HepG2 (cell line): Measurements from ENCODE around the gene SHLD1. TPM values are rescaled to one million over a fixed set of nuclear protein-coding genes. Genes with fewer than 3 reads are reported as not detected.

Source experiments
- ATAC-seq: fragments of 200-7000 bp; cut with Tn5 transposase; 3 replicates; pipeline ENCODE4 v1.9.1; 2020; ENCODE audit warnings: mild to moderate bottlenecking, moderate library complexity
- BruUV-seq: library from RNA; stranded (reverse); fragments of 400-500 nt; replicated peaks from 2 replicates; lab custom pipeline; 2021; lab: Mats Ljungman, UMichigan
- CTCF ChIA-PET: fragments of 300-600 bp; formaldehyde crosslinking; extraction: SDS; loops from one replicate; lab custom pipeline; 2021; ENCODE audit warnings: low total read pairs, inconsistent platforms, low intra/inter-chr PET ratio; lab: Yijun Ruan, JAX
- POLR2A ChIA-PET: fragments of 350-600 bp; sonication (Branson Sonifier 250); formaldehyde crosslinking; loops from one replicate; lab custom pipeline; 2020; ENCODE audit warnings: antibody characterized with exemption, inconsistent platforms; lab: Yijun Ruan, JAX
- DNase-seq: peaks from one replicate; pipeline ENCODE4 v3.0.0-alpha.2; 2015; ENCODE audit warnings: low spot score
- FAIRE-seq: peaks from 3 replicates; lab custom pipeline; 2011; peaks lifted over from hg19 to GRCh38; lab: Jason Lieb, UNC
- H2AFZ ChIP-seq: one replicate; pipeline ENCODE4 v1.6.1; 2011; ENCODE audit warnings: low read length, inconsistent platforms
- H3K27ac ChIP-seq: fragments of 300-600 bp; 3 replicates; pipeline ENCODE4 v1.8.0; 2011; ENCODE audit warnings: mixed run types, mild to moderate bottlenecking, mixed read lengths, low read length, inconsistent platforms; ENCODE audit not compliant: insufficient read depth; ENCODE audit errors: extremely low read length
- H3K27me3 ChIP-seq, 2 experiments: fragments of 200-600 bp in 1 of 2; 2 replicates in 1 of 2; 3 replicates in 1 of 2; pipeline versions ENCODE4 v1.6.0 to v1.8.0; 2011; ENCODE audit warnings: low read length in 2 of 2, mild to moderate bottlenecking in 2 of 2, moderate library complexity in 2 of 2, inconsistent platforms in 1 of 2; ENCODE audit not compliant: insufficient read depth in 2 of 2, control insufficient read depth in 1 of 2
- H3K36me3 ChIP-seq, 2 experiments: fragments of 200-600 bp in 1 of 2; replicated peaks in 1 of 2; 2 replicates in 1 of 2; 3 replicates in 1 of 2; pipeline versions ENCODE4 v1.5.1 to v1.8.0; 2011; ENCODE audit warnings: low read length in 2 of 2, inconsistent platforms in 1 of 2; ENCODE audit not compliant: insufficient read depth in 2 of 2, control insufficient read depth in 1 of 2
- H3K4me1 ChIP-seq: 2 replicates; pipeline ENCODE4 v1.5.1; 2012; ENCODE audit warnings: low read length, inconsistent platforms; ENCODE audit not compliant: insufficient read depth
- H3K4me2 ChIP-seq: 2 replicates; pipeline ENCODE4 v1.6.0; 2011; ENCODE audit warnings: low read depth, low read length, inconsistent platforms
- H3K4me3 ChIP-seq, 3 experiments: fragments of 200-600 bp in 1 of 3; sonication (generic), shearing (Covaris generic) in 1 of 3; replicated peaks in 1 of 3; 2 replicates each; pipeline ENCODE4 v1.5.1; 2011 to 2016; ENCODE audit warnings: low read length in 3 of 3, inconsistent platforms in 2 of 3, low read depth in 2 of 3, mild to moderate bottlenecking in 2 of 3, control low read depth in 1 of 3, mixed read lengths in 1 of 3; ENCODE audit not compliant: insufficient read depth in 1 of 3
- H3K79me2 ChIP-seq: one replicate; pipeline ENCODE4 v1.6.1; 2011; ENCODE audit warnings: low read length, inconsistent platforms; ENCODE audit not compliant: insufficient read depth
- H3K9ac ChIP-seq: 2 replicates; pipeline ENCODE4 v1.6.0; 2011; ENCODE audit warnings: mild to moderate bottlenecking, low read depth, low read length, inconsistent platforms; ENCODE audit not compliant: insufficient read depth
- H3K9me3 ChIP-seq: 2 replicates; pipeline ENCODE4 v1.5.1; 2012; ENCODE audit warnings: mild to moderate bottlenecking, low read length
- H4K20me1 ChIP-seq: 2 replicates; pipeline ENCODE4 v1.6.0; 2011; ENCODE audit warnings: inconsistent platforms, mild to moderate bottlenecking, low read length, moderate library complexity; ENCODE audit not compliant: insufficient read depth
- PTBP1 ChIP-seq: fragments of 200-400 bp; formaldehyde crosslinking; IDR thresholded peaks from 2 replicates; pipeline ENCODE4 v1.6.1; 2018; ENCODE audit warnings: low read length, low read depth; ENCODE audit not compliant: poor library complexity, severe bottlenecking
- SP1 ChIP-seq, 2 experiments: fragments of 450-650 bp in 1 of 2; sonication (generic) in 1 of 2; formaldehyde crosslinking in 1 of 2; IDR thresholded peaks; 2 replicates each; pipeline versions ENCODE4 v1.4.0 to v1.6.1; 2016 to 2020; ENCODE audit warnings: missing genetic modification reagents in 1 of 2
- TBX3 ChIP-seq: fragments of 450-650 bp; IDR thresholded peaks from 2 replicates; pipeline ENCODE4 v1.6.1; 2017; ENCODE audit warnings: antibody characterized with exemption, mild to moderate bottlenecking, inconsistent platforms, borderline replicate concordance
- TSC22D2 ChIP-seq: sonication (generic); formaldehyde crosslinking; IDR thresholded peaks from 2 replicates; pipeline ENCODE4 v1.5.1; 2020; ENCODE audit warnings: missing genetic modification reagents, mild to moderate bottlenecking, borderline replicate concordance
- ZNF101 ChIP-seq: sonication (generic); formaldehyde crosslinking; IDR thresholded peaks from 2 replicates; pipeline ENCODE4 v1.4.0; 2020; ENCODE audit warnings: mild to moderate bottlenecking, low read depth, missing genetic modification reagents, borderline replicate concordance
- ZNF543 ChIP-seq: sonication (generic); formaldehyde crosslinking; IDR thresholded peaks from 2 replicates; pipeline ENCODE4 v1.4.0; 2020; ENCODE audit warnings: mild to moderate bottlenecking, missing genetic modification reagents
- ZNF552 ChIP-seq: sonication (generic); formaldehyde crosslinking; IDR thresholded peaks from 2 replicates; pipeline ENCODE4 v1.9.0; 2022; ENCODE audit warnings: missing genetic modification reagents, mild to moderate bottlenecking, borderline replicate concordance
- ZNF790 ChIP-seq: sonication (generic); formaldehyde crosslinking; IDR thresholded peaks from 2 replicates; pipeline ENCODE4 v1.8.0; 2022; ENCODE audit warnings: missing genetic modification reagents, mild to moderate bottlenecking, borderline replicate concordance
- WGBS: methylation state at CpG from one replicate; pipeline ENCODE4 v1.1.6; 2017; ENCODE audit warnings: low lambda C conversion rate; 5-methylcytosine and 5-hydroxymethylcytosine counted together
- in situ Hi-C: cut with HindIII; loops from 2 replicates; pipeline ENCODE4 v1.10.0; 2017; ENCODE audit warnings: low pct_unique_long_range_greater_than_20kb; ENCODE audit not compliant: extremely low pct_ligation_motif_present
- intact Hi-C: fragments of 100-400 bp; cut with micrococcal nuclease; formaldehyde crosslinking; loops from one replicate; pipeline ENCODE4 v1.10.0; 2022; ENCODE audit not compliant: unreplicated experiment
- polyA plus RNA-seq, 8 experiments: library from polyadenylated mRNA; depleted of rRNA in 3 of 8; stranded (reverse) in 7 of 8; unstranded in 1 of 8; fragments of >200 nt; fragmentation: Illumina TruSeq in 4 of 8; extraction: Trizol in 4 of 8; gene quantifications; 2 replicates each; pipeline versions ENCODE4 v1.2.1 to v1.2.3, GENCODE V29; 2011 to 2016; ENCODE audit warnings: low read depth in 4 of 8, missing spikeins in 1 of 8, mixed read lengths in 1 of 8; ENCODE audit not compliant: insufficient read depth in 1 of 8
- total RNA-seq, 5 experiments: library from RNA; depleted of rRNA; stranded (reverse); fragments of >200 nt; fragmentation: Illumina TruSeq; extraction: Trizol; gene quantifications; 2 replicates each; pipeline ENCODE4 v1.2.3, GENCODE V29; 2016; ENCODE audit warnings: low read depth in 1 of 5
- TF ChIP-seq, protein P1 (sequence below): sonication (generic); formaldehyde crosslinking; IDR thresholded peaks from 2 replicates; pipeline ENCODE4 v1.5.0; 2020; ENCODE audit warnings: missing genetic modification reagents
- TF ChIP-seq, protein P2 (sequence below): sonication (generic); formaldehyde crosslinking; IDR thresholded peaks from 2 replicates; pipeline ENCODE4 v1.8.0; 2022; ENCODE audit warnings: missing genetic modification reagents, mild to moderate bottlenecking, borderline replicate concordance
- TF ChIP-seq, protein P3 (sequence below): IDR thresholded peaks from 2 replicates; pipeline ENCODE4 v1.6.1; 2016; ENCODE audit warnings: low read depth, missing genetic modification reagents, missing compliant biosample characterization
- TF ChIP-seq, protein P4 (sequence below): sonication (generic); formaldehyde crosslinking; IDR thresholded peaks from 2 replicates; pipeline ENCODE4 v1.8.1; 2022; ENCODE audit warnings: low read depth, mild to moderate bottlenecking, missing genetic modification reagents

SHLD1 gene
- total and polyA plus RNA-seq, 2 of the 13 experiments (the other 11 are each of a cell fraction or from before 2014, with no cell fraction given) = 8.9 to 10.0 TPM

DNA sequence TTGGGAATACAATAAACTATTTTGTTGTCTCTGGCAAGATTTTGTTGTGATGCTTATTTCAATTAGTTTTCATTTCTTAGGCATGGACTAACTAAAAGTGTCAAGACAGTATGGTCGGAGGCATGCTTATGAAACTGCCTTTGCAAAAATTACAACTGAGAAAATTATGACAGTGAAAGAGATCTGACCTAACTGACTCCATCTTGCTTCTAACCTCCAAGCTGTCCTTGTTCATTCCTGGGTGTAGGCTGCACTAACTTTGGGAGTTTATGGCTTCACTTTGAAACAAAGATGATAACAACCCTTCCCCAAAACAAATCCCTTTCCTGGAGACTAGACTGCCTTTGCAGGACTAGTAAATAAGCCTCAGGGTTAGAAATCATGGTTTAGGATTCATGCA is 4.1 kb upstream of the SHLD1 start (continued):
- no peak for TF ChIP-seq SP1 (IDR thresholded peaks at IDR 0.05)
- no peak for TF ChIP-seq SP1 (CRISPR knock-in tag; IDR thresholded peaks at IDR 0.05)

DNA sequence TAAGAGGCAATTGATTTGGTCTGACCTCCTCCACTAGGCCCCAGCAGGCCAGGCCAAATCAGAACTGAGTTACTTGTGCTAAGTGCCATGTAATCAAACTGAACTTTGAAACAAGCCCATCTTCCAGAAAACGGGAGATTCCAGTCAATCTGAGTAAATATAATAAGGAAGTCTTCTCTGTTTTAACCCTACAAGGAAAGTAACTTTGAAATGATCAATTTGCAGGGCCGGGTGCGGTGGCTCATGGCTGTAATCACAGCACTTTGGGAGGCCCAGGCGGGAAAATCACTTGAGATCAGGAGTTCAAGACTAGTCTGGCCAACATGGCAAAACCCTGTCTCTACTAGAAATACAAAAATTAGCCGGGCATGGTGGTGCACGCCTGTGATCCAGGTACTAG is 2.0 kb upstream of the SHLD1 start:
- DNase-seq (no peak), ATAC-seq (no peak), FAIRE-seq (no peak)
- POLR2A ChIA-PET = no interaction called here
- Histone ChIP-seq H3K27ac (no peak overlapping the region), H3K27me3 (no peaks in the 10 kb centered on the region), H3K36me3 (no peaks in the 10 kb centered on the region), H3K4me2 (no peak overlapping the region), H2AFZ (no peak overlapping the region), H4K20me1 (no peaks in the 10 kb centered on the region), H3K9ac (no peak overlapping the region), H3K4me3 (no peak overlapping the region), H3K79me2 (peaks cover 2% of the 10 kb centered on the region), H3K4me1 (peaks cover 49% of the 10 kb centered on the region), H3K9me3 (no peaks in the 10 kb centered on the region)
- in situ Hi-C loops = no loop called here
- intact Hi-C loops = no loop called here
- 67% methylated on average over 6 of the region's 6 CpGs for WGBS
- no TSS peak for BruUV-seq
- CTCF ChIA-PET = no interaction called here
- TF ChIP-seq ZNF790 (no peak), ZNF543 (no peak), TSC22D2 (CRISPR knock-in tag) (no peak), ZNF101 (CRISPR knock-in tag) (no peak), PTBP1 (no peak), ZNF552 (CRISPR knock-in tag) (no peak), TBX3 (no peak)
- TF ChIP-seq, protein P1, sequence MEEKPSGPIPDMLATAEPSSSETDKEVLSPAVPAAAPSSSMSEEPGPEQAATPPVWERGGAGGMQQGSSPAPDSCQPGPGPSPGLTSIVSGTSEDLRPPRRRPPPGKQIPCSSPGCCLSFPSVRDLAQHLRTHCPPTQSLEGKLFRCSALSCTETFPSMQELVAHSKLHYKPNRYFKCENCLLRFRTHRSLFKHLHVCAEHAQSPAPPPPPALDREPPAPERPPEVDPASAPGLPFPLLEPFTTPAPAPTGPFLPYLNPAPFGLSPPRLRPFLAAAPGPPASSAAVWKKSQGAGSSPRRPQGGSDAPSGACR (CRISPR knock-in tag) = no peak
- TF ChIP-seq, protein P2, sequence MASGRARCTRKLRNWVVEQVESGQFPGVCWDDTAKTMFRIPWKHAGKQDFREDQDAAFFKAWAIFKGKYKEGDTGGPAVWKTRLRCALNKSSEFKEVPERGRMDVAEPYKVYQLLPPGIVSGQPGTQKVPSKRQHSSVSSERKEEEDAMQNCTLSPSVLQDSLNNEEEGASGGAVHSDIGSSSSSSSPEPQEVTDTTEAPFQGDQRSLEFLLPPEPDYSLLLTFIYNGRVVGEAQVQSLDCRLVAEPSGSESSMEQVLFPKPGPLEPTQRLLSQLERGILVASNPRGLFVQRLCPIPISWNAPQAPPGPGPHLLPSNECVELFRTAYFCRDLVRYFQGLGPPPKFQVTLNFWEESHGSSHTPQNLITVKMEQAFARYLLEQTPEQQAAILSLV (CRISPR knock-in tag) = no peak
- TF ChIP-seq, protein P3, sequence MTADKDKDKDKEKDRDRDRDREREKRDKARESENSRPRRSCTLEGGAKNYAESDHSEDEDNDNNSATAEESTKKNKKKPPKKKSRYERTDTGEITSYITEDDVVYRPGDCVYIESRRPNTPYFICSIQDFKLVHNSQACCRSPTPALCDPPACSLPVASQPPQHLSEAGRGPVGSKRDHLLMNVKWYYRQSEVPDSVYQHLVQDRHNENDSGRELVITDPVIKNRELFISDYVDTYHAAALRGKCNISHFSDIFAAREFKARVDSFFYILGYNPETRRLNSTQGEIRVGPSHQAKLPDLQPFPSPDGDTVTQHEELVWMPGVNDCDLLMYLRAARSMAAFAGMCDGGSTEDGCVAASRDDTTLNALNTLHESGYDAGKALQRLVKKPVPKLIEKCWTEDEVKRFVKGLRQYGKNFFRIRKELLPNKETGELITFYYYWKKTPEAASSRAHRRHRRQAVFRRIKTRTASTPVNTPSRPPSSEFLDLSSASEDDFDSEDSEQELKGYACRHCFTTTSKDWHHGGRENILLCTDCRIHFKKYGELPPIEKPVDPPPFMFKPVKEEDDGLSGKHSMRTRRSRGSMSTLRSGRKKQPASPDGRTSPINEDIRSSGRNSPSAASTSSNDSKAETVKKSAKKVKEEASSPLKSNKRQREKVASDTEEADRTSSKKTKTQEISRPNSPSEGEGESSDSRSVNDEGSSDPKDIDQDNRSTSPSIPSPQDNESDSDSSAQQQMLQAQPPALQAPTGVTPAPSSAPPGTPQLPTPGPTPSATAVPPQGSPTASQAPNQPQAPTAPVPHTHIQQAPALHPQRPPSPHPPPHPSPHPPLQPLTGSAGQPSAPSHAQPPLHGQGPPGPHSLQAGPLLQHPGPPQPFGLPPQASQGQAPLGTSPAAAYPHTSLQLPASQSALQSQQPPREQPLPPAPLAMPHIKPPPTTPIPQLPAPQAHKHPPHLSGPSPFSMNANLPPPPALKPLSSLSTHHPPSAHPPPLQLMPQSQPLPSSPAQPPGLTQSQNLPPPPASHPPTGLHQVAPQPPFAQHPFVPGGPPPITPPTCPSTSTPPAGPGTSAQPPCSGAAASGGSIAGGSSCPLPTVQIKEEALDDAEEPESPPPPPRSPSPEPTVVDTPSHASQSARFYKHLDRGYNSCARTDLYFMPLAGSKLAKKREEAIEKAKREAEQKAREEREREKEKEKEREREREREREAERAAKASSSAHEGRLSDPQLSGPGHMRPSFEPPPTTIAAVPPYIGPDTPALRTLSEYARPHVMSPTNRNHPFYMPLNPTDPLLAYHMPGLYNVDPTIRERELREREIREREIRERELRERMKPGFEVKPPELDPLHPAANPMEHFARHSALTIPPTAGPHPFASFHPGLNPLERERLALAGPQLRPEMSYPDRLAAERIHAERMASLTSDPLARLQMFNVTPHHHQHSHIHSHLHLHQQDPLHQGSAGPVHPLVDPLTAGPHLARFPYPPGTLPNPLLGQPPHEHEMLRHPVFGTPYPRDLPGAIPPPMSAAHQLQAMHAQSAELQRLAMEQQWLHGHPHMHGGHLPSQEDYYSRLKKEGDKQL (CRISPR knock-in tag) = no peak
- TF ChIP-seq, protein P4, sequence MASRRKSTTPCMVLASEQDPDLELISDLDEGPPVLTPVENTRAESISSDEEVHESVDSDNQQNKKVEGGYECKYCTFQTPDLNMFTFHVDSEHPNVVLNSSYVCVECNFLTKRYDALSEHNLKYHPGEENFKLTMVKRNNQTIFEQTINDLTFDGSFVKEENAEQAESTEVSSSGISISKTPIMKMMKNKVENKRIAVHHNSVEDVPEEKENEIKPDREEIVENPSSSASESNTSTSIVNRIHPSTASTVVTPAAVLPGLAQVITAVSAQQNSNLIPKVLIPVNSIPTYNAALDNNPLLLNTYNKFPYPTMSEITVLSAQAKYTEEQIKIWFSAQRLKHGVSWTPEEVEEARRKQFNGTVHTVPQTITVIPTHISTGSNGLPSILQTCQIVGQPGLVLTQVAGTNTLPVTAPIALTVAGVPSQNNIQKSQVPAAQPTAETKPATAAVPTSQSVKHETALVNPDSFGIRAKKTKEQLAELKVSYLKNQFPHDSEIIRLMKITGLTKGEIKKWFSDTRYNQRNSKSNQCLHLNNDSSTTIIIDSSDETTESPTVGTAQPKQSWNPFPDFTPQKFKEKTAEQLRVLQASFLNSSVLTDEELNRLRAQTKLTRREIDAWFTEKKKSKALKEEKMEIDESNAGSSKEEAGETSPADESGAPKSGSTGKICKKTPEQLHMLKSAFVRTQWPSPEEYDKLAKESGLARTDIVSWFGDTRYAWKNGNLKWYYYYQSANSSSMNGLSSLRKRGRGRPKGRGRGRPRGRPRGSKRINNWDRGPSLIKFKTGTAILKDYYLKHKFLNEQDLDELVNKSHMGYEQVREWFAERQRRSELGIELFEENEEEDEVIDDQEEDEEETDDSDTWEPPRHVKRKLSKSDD (CRISPR knock-in tag) = no peak
